Mammary microvascular endothelial cell (primary cell): ENCODE data around the gene CAV1. TPM values are rescaled to one million over a fixed set of nuclear protein-coding genes. Genes with fewer than 3 reads are reported as not detected.

Experiments
- total RNA-seq: library from RNA; depleted of rRNA; stranded (reverse); fragments of >200 nt; gene quantifications from 2 replicates; pipeline ENCODE4 v1.2.3, GENCODE V29; 2015

CAV1 gene, protein sequence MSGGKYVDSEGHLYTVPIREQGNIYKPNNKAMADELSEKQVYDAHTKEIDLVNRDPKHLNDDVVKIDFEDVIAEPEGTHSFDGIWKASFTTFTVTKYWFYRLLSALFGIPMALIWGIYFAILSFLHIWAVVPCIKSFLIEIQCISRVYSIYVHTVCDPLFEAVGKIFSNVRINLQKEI
- 1,669 and 1,819 TPM in 2 replicates for total RNA-seq

GRCh38 chr7:116524609-116525297, at the start of gene CAV1:
Gene CAV1, plus strand, starts transcription at chr7:116525036. Its CDS starts 27 bp downstream, at chr7:116525063.

GRCh38 chr7:116499168-116500077, 25.4 kb upstream of the CAV1 start, which contains the start of gene CAV2:
Gene CAV2, plus strand, starts transcription at chr7:116499738. Its CDS starts 44 bp downstream, at chr7:116499782.

Other genes starting within 250 kb of the CAV1 start
- 314 and 335 TPM in 2 replicates for gene CAV2, start 25.3 kb upstream of the CAV1 start, total RNA-seq
- gene MET, start 147.2 kb downstream of the CAV1 start, total RNA-seq: 36.4 and 37.9 TPM in 2 replicates